OCI-LY7 (cell line): Measurements from ENCODE around the gene TPO.

ENCODE experiments used
- EZH2phosphoT487 ChIP-seq: fragments of 200-600 bp; sonication (generic); IDR thresholded peaks from 2 replicates; pipeline ENCODE4 v1.6.1; 2018; ENCODE audit warnings: low read depth, borderline replicate concordance, mild to moderate bottlenecking, mixed run types, antibody characterized with exemption, low read length, moderate library complexity, mixed read lengths
- TF ChIP-seq, protein P1 (sequence below): fragments of 200-600 bp; sonication (generic); conservative IDR thresholded peaks from 2 replicates; pipeline ENCODE4 v1.5.1; 2014; ENCODE audit warnings: mild to moderate bottlenecking, antibody characterized with exemption, low read length, moderate library complexity, mixed read lengths

DNA sequence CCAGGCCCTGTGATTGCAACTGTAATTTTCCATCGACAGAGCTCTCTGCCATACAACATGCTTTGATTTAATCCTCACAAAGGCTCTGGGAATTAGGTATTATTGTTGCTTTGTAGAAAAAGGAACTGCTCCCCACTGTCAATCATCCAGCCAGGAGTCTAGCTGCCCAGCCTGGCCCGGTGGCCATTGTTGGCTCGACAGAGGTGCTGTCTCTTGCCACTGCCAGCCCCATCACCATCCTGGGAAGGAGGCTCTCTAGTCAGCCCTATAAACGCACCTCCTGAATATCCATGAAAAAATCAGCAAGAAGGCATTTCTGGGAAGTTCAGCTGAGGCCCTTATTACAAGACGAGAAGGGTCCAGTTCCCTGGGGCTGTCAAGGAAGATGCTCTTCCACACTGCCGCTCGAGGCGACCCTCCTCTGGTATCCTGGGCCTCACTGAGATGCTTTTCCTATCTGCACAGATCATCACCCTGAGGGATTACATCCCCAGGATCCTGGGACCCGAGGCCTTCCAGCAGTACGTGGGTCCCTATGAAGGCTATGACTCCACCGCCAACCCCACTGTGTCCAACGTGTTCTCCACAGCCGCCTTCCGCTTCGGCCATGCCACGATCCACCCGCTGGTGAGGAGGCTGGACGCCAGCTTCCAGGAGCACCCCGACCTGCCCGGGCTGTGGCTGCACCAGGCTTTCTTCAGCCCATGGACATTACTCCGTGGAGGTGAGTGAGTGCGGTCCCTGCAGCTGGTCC is 71.0 kb downstream of the TPO start:
- TF ChIP-seq, protein P1, sequence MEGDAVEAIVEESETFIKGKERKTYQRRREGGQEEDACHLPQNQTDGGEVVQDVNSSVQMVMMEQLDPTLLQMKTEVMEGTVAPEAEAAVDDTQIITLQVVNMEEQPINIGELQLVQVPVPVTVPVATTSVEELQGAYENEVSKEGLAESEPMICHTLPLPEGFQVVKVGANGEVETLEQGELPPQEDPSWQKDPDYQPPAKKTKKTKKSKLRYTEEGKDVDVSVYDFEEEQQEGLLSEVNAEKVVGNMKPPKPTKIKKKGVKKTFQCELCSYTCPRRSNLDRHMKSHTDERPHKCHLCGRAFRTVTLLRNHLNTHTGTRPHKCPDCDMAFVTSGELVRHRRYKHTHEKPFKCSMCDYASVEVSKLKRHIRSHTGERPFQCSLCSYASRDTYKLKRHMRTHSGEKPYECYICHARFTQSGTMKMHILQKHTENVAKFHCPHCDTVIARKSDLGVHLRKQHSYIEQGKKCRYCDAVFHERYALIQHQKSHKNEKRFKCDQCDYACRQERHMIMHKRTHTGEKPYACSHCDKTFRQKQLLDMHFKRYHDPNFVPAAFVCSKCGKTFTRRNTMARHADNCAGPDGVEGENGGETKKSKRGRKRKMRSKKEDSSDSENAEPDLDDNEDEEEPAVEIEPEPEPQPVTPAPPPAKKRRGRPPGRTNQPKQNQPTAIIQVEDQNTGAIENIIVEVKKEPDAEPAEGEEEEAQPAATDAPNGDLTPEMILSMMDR = no peak
- TF ChIP-seq EZH2phosphoT487 = no peak
